GM04504 (cell line): ENCODE data around the gene ZNF324B.
"Not testable (repeated sequence)": the region's sequence is repeated elsewhere in the genome, so short reads cannot be mapped to it uniquely, and the experiment has no call there.

Source experiments
- DNase-seq: peaks from one replicate; pipeline ENCODE4 v3.0.0-alpha.2; 2012; ENCODE audit warnings: low read depth

Gene ZNF324B

DNA sequence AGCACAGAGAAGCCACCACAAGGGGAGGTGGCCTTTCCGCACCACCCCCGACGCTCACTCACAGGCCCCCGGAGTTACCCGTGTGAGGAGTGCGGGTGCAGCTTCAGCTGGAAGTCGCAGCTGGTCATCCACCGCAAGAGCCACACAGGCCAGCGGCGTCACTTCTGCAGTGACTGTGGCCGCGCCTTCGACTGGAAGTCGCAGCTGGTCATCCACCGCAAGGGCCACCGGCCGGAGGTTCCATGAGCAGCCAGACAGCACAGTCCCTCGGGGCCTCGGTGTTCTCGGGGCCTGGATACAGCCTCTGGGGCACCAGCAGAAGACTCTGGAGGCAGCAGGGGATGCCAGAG, 29.0 kb downstream of the ZNF324B start:
- no peak for DNase-seq

DNA sequence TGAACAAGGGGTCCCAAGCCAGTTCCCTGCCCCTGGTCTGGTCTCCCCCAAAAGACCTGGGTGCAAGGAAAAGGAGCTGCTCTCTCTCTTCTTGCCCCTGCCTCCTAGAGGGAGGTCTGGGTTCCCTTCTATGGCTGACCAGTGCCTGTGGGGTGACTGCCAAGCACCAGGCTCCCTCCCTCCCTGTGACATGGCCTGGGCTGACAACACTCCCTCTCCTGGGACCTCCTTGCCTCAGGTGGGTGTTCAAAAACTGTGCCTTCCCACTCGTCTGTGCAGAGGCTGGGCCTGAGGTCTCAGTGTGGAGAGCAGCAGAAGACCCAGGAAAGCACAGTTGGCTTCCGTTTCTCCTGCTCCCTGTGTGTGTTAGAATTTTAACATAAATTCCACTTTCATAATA, 29.4 kb downstream of the ZNF324B start:
- no peak for DNase-seq

DNA sequence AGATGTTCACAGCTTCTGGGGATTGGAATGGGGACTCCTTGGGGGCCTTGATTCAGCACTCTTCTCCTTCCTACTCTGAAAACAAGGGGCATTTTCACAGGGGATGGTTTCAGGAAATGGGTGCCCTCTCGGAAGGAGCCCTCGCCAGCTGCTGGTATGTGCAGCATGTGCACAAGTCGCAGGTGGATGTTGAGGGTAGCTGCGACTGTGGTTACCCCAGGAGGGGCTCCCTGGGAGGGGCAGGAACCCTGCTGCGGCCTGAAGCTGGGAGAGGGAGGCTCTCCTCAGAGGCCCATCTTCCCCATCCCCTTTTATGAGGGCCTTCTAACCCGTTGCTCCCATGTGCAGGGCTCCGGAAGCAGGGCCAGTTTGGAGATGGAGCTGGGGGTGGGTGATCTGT, 30.9 kb downstream of the ZNF324B start:
- DNase-seq: no peak

- DNase-seq: no peak
Measured at GRCh38 chr19:58483776-58484175, 32.4 kb downstream of the ZNF324B start.

- not testable (repeated sequence) for DNase-seq
Measured at GRCh38 chr19:58484349-58484748, 32.9 kb downstream of the ZNF324B start.

DNA sequence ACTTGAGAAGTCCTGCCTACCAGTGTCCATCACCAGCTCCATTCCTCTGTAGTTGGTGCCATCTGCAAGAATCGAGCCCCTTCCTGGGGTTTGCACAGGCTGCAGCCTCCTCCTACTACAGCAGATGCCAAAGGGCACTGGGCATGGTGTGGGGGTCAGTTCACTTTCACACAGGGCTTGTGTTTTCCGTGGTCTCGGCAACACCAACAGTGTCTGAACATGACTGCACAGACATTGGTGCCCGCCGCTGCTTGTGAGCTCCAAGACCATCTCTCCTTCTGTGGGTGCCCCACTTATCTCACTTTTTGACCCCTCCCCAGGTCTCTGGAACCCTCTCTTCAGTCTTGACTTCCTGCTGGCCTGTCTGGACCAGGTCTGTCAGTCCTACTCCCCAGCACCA, 40.0 kb downstream of the ZNF324B start:
- no peak for DNase-seq

- DNase-seq: no peak
Measured at GRCh38 chr19:58492265-58492664, 40.8 kb downstream of the ZNF324B start.

- DNase-seq: no peak
Measured at GRCh38 chr19:58497634-58498170, 46.3 kb downstream of the ZNF324B start.

DNA sequence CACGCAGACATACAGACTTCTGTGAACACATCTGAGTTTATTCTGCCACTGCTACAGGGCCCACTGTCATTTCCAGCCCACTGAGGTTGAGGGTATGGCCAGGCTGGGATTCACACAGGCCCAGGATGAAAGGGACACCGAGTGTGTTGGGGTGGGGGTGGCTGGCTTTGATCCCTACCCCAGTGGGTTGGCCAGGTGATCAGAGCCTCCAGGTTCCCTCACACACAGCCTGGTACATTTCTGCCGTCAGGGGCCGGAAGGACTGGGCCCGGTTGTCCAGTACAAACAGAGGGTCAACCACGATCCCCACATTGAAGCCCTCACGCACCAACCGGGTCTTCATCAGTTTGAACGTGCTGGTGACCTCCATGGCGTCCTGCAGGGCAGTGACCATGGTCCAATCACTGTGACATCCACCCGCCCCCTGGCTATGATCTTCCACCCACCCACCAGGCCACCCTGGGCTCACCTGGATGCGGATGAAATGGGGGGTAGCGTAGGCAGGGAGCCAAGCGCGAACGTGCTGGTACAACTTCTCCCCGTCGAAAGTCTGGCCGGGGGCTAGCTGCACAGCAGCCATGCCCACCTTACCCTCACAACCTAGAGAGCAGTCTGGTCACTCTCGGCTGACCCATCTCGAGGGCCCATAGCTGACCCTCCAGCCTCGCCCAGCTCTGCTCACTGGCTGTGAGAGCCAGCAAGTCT, 47.0 kb downstream of the ZNF324B start:
- no peak for DNase-seq

GRCh38 chr19:58499021-58499927, 47.9 kb downstream of the ZNF324B start:
- peak; percentile 96 for DNase-seq

DNA sequence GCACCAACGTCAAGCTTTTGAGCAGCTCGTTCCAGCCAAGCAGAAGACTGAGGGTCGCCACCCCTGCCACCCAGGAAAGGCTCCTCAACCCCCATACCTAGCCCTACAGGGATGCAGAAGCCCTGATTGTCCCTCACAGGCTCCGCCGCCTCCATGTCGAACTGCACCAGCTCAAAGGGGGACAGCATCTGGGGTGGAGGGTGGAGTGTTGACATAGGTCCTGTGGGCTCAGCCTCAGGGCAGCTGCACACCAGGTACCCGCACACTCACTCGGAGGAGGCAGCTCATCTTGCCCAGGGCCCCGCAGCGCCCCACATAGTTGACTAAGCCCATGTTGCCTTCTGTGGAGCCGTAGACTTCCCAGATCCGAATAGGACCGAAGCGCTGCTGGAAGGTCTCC, 48.8 kb downstream of the ZNF324B start:
- no peak for DNase-seq
